HG03135 (cell line): ENCODE measurements around the gene LSM5.
A peak's percentile ranks its signal among the peaks of the same experiment; 100 is the strongest.

Source experiments
- ATAC-seq: cut with Tn5 transposase; IDR thresholded peaks from one replicate; pipeline ENCODE4 v1.9.1; 2021; ENCODE audit warnings: mild to moderate bottlenecking, moderate library complexity; ENCODE audit not compliant: unreplicated experiment

LSM5 gene

DNA sequence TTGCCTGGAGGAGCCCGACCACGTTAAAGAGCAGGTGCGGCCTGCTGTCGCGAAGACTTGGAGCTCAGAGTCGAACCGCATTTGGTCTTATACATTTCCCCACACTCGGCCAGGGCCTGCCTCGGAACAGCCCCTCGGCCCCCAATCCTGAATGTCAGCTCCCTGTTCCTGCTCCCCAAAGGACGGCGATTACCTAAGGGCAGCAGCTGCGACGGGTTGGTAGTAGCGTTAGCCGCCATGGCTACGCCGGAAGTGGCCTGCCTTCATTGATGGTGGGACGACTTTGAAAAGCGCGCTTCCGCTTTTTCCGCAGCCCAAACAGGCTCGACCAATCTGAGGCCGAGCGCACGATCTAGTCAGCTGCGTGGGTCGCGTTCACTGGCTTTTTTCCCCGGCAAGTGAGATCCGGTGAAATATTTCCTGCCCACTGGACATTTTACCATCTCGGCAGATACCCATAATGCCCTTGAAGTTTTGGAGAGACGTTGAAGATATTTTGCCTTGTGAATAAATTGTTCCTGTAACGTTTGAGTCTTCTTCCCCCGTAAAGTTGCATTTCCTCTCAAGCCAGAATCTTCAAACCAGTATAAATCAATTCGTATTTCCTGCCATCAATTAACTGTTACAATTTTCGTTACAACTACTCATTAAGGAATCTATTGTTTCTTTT, at the start of gene LSM5:
LSM5 (minus strand) TSS at position 254 of the 670 bp plus-strand sequence; CDS start at position 239, 15 bp downstream.
- peak; percentile 86 for ATAC-seq

DNA sequence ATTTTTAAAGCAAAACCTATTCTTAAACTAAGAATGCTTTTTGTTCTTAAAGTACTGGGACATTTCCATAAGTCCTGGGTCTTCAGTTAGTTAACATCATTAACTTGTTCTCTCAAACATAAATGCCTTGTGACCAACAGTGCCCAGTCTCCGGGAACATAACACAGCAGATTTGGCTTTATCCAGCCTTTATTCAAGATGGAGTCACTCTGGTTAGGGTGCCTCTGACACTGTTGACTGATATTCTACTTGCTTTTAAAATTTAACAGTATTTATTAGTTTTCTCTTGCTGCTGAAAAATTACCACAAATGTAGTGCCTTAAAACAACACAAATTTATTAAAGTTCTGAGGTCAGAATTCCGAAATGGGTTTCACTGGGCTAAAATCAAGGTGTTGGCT, 49.2 kb upstream of the LSM5 start:
- ATAC-seq = no peak

DNA sequence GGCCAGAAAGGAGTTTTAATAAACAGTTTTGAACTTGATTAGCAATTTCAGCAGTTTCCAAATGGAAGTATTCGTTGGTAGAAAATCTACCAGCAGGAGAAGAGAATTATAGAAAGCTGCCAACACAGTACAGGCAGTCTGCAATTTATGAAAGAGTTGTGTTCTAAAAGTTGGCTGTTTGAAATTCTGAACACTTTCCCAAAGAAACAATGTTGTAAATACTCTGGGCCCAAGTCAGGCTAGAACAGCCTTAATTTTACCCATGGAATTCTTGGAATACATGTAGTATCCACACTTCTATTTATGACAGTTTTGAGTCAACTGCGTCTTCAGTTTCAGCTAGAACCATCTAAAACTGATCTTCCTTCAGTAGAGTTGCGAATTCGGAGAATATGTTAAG, 47.6 kb upstream of the LSM5 start:
- ATAC-seq = no peak

GRCh38 chr7:32536585-32536984, 46.4 kb upstream of the LSM5 start:
- ATAC-seq = no peak

- ATAC-seq = no peak
Measured at GRCh38 chr7:32536016-32536415, 45.8 kb upstream of the LSM5 start.

DNA sequence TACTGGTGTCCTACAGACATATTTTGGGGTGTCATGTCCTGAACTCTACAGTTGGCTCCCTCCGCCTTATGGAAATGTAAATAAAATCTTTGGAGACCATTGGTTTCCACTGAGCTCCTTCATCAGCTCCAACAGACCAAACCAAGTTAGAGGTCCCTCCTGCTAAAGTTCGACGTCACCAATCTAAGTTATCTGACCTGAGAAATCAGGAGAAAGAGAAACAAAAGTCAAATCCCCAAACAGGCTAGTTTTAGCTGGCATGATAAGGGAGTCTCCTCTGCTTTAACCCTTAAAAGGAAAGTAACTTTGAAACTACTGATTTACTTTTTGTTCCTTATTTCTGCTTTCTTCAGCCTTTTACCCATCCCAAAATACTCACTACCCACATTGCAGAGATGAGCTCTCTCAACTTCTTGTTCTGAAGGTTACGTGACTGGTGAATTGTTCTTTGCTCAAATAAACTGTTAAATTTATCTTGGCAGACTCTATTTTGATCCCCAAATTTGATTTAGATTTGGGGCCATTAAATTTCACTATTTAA, 45.1 kb upstream of the LSM5 start:
- ATAC-seq = no peak

GRCh38 chr7:32533276-32534029, 43.3 kb upstream of the LSM5 start:
- ATAC-seq = no peak

DNA sequence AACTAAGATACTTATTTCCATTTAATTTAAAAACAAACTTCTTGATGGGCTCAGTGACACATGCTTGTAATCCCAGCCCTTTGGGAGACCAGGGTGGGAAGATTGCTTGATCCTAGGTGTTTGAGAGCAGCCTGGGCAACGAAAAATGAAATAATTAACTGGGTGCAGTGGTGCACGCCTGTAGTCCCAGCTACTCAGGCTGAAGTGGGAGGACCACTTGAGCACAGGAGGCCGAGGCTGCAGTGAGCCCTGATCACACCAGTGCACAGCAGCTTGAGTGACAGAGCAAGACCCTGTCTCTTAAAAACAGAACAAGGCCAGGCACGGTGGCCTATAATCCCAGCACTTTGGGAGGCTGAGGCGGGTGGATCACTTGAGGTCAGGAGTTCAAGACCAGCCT, 42.5 kb upstream of the LSM5 start:
- ATAC-seq = no peak

GRCh38 chr7:32532086-32532485, 41.9 kb upstream of the LSM5 start:
- no peak for ATAC-seq

DNA sequence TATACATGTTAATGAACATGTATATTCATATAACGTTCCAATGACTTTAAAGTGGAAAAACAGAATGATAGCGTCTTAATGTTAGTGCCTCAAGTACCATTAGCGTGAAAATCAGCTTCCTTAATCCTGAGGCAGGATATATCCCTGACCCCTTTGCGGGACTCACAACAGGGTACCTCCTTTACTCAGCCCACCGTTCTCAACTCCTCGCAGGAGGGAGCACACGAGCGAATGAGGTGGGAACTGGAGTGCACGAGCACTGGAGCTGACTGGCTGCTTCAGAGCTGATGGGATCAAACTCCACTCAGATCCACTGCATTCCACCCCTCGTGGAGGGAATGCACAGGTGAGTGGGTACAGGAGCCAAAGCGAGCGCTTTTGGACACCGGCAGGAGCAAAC, 41.2 kb upstream of the LSM5 start:
- ATAC-seq = no peak

GRCh38 chr7:32525839-32526238, 35.7 kb upstream of the LSM5 start:
- ATAC-seq = no peak

DNA sequence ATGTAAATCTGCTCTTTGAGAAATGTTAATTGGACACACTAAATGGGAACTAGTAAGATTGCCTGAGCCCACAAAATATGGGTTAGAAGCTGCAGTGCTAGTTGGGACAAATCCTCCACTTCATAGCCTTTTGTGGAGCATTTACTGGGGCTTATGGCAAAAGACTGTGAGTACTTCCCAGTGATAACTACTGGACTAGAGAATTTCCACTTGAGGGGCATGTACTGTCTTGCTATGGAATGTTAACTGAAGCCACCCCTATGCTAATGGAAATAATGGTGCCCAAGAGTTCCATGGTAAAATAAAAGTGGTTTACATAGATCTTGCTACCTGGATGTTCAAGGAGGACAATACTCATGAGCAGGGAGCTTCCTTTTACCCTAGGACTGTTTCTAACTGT, 34.5 kb upstream of the LSM5 start:
- no peak for ATAC-seq

DNA sequence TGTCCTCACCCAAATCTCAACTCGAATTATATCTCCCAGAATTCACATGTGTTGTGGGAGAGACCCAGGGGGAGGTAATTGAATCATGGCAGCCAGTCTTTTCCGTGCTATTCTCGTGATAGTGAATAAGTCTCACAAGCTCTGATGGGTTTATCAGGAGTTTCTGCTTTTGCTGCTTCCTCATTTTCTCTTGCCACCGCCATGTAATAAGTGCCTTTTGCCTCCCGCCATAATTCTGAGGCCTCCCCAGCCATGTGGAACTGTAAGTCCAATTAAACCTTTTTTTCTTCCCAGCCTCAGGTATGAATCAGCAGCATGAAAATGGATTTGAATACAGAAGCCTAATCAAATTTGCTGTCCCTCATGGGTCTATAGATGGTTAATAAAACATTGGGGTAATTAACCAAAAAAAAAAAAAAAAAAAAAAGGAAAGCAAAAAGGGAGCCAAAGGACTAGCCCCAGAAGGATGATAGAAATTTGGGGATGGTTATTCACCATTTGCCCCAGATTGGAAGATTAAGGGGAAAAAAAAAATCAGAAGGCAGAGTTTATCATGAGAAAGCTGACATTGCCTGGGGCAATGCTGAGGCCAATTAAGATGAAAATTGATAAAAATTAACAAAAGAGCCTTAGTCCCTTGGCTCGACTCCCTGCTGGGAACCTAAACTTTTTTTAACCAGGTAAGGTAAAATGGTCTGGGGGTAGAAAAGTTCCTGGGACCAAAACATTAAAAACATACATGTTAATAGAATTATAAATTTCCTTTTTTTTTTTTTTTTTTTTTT, 32.8 kb upstream of the LSM5 start:
- ATAC-seq = no peak

GRCh38 chr7:32519763-32520162, 29.6 kb upstream of the LSM5 start:
- no peak for ATAC-seq

DNA sequence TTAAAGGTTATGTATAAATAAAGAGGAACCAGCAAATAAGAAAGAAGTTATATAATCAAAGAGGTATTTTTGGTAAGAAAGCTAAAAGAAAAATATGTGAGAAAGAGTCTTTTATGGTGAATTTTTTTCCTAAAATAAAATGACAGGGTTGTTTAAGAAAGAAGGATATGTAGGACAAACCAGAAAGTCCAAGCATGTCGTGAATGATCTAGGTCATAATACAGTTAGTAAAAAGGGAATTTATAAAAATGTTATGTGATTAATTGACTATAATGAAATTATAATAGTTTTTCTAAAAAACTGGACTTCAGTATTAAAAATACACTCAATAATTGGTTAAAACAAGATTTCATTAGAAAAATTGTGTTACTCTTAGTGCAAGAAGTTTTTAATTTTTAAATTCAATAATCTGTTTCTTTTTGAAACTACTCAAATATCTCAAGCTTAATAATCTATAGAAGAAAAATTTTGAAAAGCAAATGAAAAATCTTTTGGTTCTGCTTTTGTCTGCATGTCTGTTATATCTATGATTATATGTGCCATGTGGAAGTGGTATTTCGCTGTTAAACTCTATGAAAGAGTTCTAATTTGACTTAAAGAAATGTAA, 28.5 kb upstream of the LSM5 start:
- ATAC-seq = no peak

GRCh38 chr7:32516551-32517100, 26.4 kb upstream of the LSM5 start:
- ATAC-seq = no peak

- ATAC-seq = peak; percentile 86
Measured at GRCh38 chr7:32515890-32516550, 25.8 kb upstream of the LSM5 start.

GRCh38 chr7:32513210-32513609, 23.0 kb upstream of the LSM5 start:
- ATAC-seq = no peak

GRCh38 chr7:32511791-32512190, 21.6 kb upstream of the LSM5 start:
- ATAC-seq = no peak

DNA sequence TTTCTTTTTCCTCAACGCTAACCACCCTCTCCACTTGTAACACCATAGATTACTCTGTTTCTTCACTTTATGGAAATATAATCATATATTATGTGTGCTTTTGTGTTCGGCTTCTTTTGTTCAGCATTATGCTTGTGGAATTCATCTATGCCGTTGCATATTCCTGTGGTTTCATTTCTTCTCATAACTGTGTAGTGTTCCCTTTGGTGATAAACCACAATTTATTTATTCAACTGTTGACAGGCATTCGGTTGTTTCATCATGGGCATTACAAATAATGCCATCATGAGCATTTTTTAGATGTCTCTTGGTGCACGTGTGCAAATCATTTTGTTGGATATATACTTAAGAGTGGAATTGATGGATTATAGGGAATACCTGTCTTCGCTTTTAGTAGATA, 17.2 kb upstream of the LSM5 start:
- ATAC-seq = no peak
